H1 (cell line): Measurements from ENCODE around the gene SRMS. TPM values are rescaled to one million over a fixed set of nuclear protein-coding genes. Genes with fewer than 3 reads are reported as not detected.

Source experiments
- CTCF ChIA-PET: fragments of 300-600 bp; sonication (Branson Sonifier 250); formaldehyde crosslinking; loops from one replicate; lab custom pipeline; 2021; ENCODE audit not compliant: partially characterized antibody; lab: Charles Lee
- POLR2A ChIA-PET: fragments of 300-600 bp; sonication (Branson Sonifier 250); formaldehyde crosslinking; loops from one replicate; lab custom pipeline; 2021; ENCODE audit warnings: inconsistent platforms; ENCODE audit not compliant: partially characterized antibody; lab: Charles Lee
- DNase-seq, 2 experiments: peaks; one replicate each; pipeline versions ENCODE4 v3.0.0 to v3.0.0-alpha.2; 2010 to 2022; ENCODE audit warnings: low spot score in 2 of 2, low read depth in 1 of 2, mixed read lengths in 1 of 2
- FAIRE-seq: peaks from 2 replicates; lab custom pipeline; 2011; peaks lifted over from hg19 to GRCh38; lab: Jason Lieb, UNC
- H2AFZ ChIP-seq: 2 replicates; pipeline ENCODE4 v1.8.1; 2012; ENCODE audit warnings: low read length, inconsistent platforms
- H2AK5ac ChIP-seq: 2 replicates; pipeline ENCODE4 v1.6.1; 2013; ENCODE audit warnings: low read depth, low read length
- H2BK120ac ChIP-seq: replicated peaks from 2 replicates; pipeline ENCODE3; 2013; ENCODE audit warnings: low read depth, low read length, inconsistent platforms
- H2BK12ac ChIP-seq: 2 replicates; pipeline ENCODE4 v1.6.1; 2013; ENCODE audit warnings: low read depth, low read length
- H2BK15ac ChIP-seq: 2 replicates; pipeline ENCODE4 v1.6.1; 2013; ENCODE audit warnings: low read length
- H2BK20ac ChIP-seq: 2 replicates; pipeline ENCODE4 v1.6.1; 2013; ENCODE audit warnings: low read length
- H2BK5ac ChIP-seq: 2 replicates; pipeline ENCODE4 v1.6.1; 2013; ENCODE audit warnings: low read depth, low read length
- H3K14ac ChIP-seq: 2 replicates; pipeline ENCODE4 v1.6.1; 2013; ENCODE audit warnings: inconsistent platforms; ENCODE audit not compliant: insufficient read length
- H3K18ac ChIP-seq: 2 replicates; pipeline ENCODE4 v1.6.1; 2013; ENCODE audit warnings: low read length; ENCODE audit errors: extremely low read depth
- H3K23ac ChIP-seq: 2 replicates; pipeline ENCODE4 v1.6.1; 2013; ENCODE audit warnings: inconsistent platforms; ENCODE audit not compliant: insufficient read length
- H3K23me2 ChIP-seq: 2 replicates; pipeline ENCODE4 v1.6.1; 2013; ENCODE audit warnings: low read depth, low read length
- H3K27ac ChIP-seq: 2 replicates; pipeline ENCODE4 v1.6.1; 2011; ENCODE audit warnings: low read depth, low read length, inconsistent platforms
- H3K27me3 ChIP-seq, 4 experiments: replicated peaks in 1 of 4; 1 replicate in 1 of 4; 2 replicates in 3 of 4; pipeline versions ENCODE4 v1.6.1 to v1.8.1; 2011 to 2013; ENCODE audit warnings: low read length in 3 of 4, mild to moderate bottlenecking in 3 of 4, inconsistent platforms in 2 of 4, mixed read lengths in 2 of 4, moderate library complexity in 1 of 4; ENCODE audit not compliant: control insufficient read depth in 3 of 4, insufficient read depth in 3 of 4; ENCODE audit errors: extremely low read depth in 1 of 4
- H3K36me3 ChIP-seq, 4 experiments: 2 replicates each; pipeline versions ENCODE4 v1.6.1 to v1.8.1; 2011 to 2013; ENCODE audit warnings: mild to moderate bottlenecking in 4 of 4, low read length in 3 of 4, moderate library complexity in 2 of 4, control low read depth in 1 of 4, inconsistent platforms in 1 of 4; ENCODE audit not compliant: insufficient read depth in 4 of 4, control insufficient read depth in 2 of 4
- H3K4ac ChIP-seq: replicated peaks from 2 replicates; pipeline ENCODE3; 2013; ENCODE audit warnings: low read length, low read depth, mixed read lengths, inconsistent platforms; ENCODE audit not compliant: insufficient read length
- H3K4me1 ChIP-seq, 4 experiments: replicated peaks in 1 of 4; 1 replicate in 1 of 4; 2 replicates in 3 of 4; pipeline versions ENCODE4 v1.6.1 to v1.8.1; 2011 to 2013; ENCODE audit warnings: low read length in 3 of 4, inconsistent platforms in 2 of 4, mixed read lengths in 1 of 4; ENCODE audit not compliant: insufficient read depth in 4 of 4, control insufficient read depth in 3 of 4
- H3K4me2 ChIP-seq, 2 experiments: 2 replicates each; pipeline versions ENCODE4 v1.6.1 to v1.8.1; 2011 to 2013; ENCODE audit warnings: low read depth in 2 of 2, low read length in 2 of 2, control low read depth in 1 of 2, inconsistent platforms in 1 of 2, mild to moderate bottlenecking in 1 of 2; ENCODE audit not compliant: insufficient read depth in 1 of 2
- H3K4me3 ChIP-seq, 4 experiments: fragments of 200-600, 300-600 bp in 1 of 4; sonication (generic), shearing (Covaris generic), sonication (Bioruptor Twin) in 1 of 4; 2 replicates each; pipeline versions ENCODE4 v1.5.1 to v1.8.1; 2011 to 2016; ENCODE audit warnings: low read length in 4 of 4, low read depth in 3 of 4, control low read depth in 2 of 4, inconsistent platforms in 2 of 4, mild to moderate bottlenecking in 2 of 4, mixed read lengths in 1 of 4, moderate library complexity in 1 of 4; ENCODE audit not compliant: insufficient read depth in 2 of 4; ENCODE audit errors: extremely low read depth in 1 of 4
- H3K56ac ChIP-seq: replicated peaks from 2 replicates; pipeline ENCODE3; 2013; ENCODE audit warnings: low read depth, mild to moderate bottlenecking, mixed read lengths, low read length, inconsistent platforms; ENCODE audit not compliant: insufficient read length
- H3K79me1 ChIP-seq: 2 replicates; pipeline ENCODE4 v1.6.1; 2013; ENCODE audit warnings: low read depth, low read length, control low read depth
- H3K79me2 ChIP-seq, 2 experiments: 2 replicates each; pipeline versions ENCODE4 v1.6.1 to v1.8.1; 2012 to 2013; ENCODE audit warnings: low read length in 2 of 2, mild to moderate bottlenecking in 2 of 2, inconsistent platforms in 1 of 2; ENCODE audit not compliant: insufficient read depth in 2 of 2, control insufficient read depth in 1 of 2
- H3K9ac ChIP-seq, 4 experiments: replicated peaks in 1 of 4; 1 replicate in 1 of 4; 2 replicates in 3 of 4; pipeline versions ENCODE4 v1.6.1 to v1.8.1; 2011 to 2013; ENCODE audit warnings: low read depth in 3 of 4, low read length in 3 of 4, control low read depth in 2 of 4, mild to moderate bottlenecking in 2 of 4, moderate library complexity in 2 of 4, inconsistent platforms in 1 of 4; ENCODE audit errors: extremely low read depth in 1 of 4
- H3K9me3 ChIP-seq, 2 experiments: 2 replicates each; pipeline versions ENCODE4 v1.6.1 to v1.8.1; 2012 to 2013; ENCODE audit warnings: mild to moderate bottlenecking in 2 of 2, moderate library complexity in 2 of 2, control low read depth in 1 of 2, inconsistent platforms in 1 of 2, low read depth in 1 of 2, low read length in 1 of 2, mixed read lengths in 1 of 2; ENCODE audit not compliant: insufficient read depth in 2 of 2
- H4K20me1 ChIP-seq, 2 experiments: replicated peaks in 1 of 2; 2 replicates each; pipeline versions ENCODE3 to v1.8.1; 2011 to 2013; ENCODE audit warnings: inconsistent platforms in 2 of 2, low read length in 2 of 2, mild to moderate bottlenecking in 1 of 2; ENCODE audit not compliant: insufficient read depth in 2 of 2, control insufficient read depth in 1 of 2
- H4K5ac ChIP-seq: 2 replicates; pipeline ENCODE4 v1.6.1; 2013; ENCODE audit warnings: low read length, low read depth, mixed read lengths, inconsistent platforms; ENCODE audit not compliant: insufficient read length
- H4K8ac ChIP-seq: 2 replicates; pipeline ENCODE4 v1.8.0; 2013; ENCODE audit warnings: mild to moderate bottlenecking, moderate library complexity, low read length, inconsistent platforms; ENCODE audit not compliant: insufficient read depth; ENCODE audit errors: extremely low read depth
- H4K91ac ChIP-seq: replicated peaks from 2 replicates; pipeline ENCODE3; 2013; ENCODE audit warnings: low read length, mixed read lengths, inconsistent platforms; ENCODE audit not compliant: insufficient read length
- ASH2L ChIP-seq: fragments of 200-600, 300-600 bp; sonication (generic); IDR thresholded peaks from one replicate; pipeline ENCODE4 v1.7.1; 2017; ENCODE audit warnings: low read length
- BACH1 ChIP-seq: IDR thresholded peaks from 2 replicates; pipeline ENCODE4 v1.6.1; 2012; ENCODE audit warnings: low read length, improper control_type of control experiment
- CREB1 ChIP-seq: IDR thresholded peaks from 2 replicates; pipeline ENCODE4 v1.6.1; 2012; ENCODE audit warnings: inconsistent platforms
- CTBP2 ChIP-seq: IDR thresholded peaks from 2 replicates; pipeline ENCODE4 v1.7.0; 2011; ENCODE audit warnings: borderline replicate concordance, mild to moderate bottlenecking, moderate library complexity, mixed read lengths, low read length; ENCODE audit not compliant: insufficient read depth, insufficient read length
- GTF2F1 ChIP-seq: IDR thresholded peaks from 2 replicates; pipeline ENCODE4 v1.6.1; 2012; ENCODE audit warnings: low read depth, low read length, improper control_type of control experiment, borderline replicate concordance
- MAX ChIP-seq: IDR thresholded peaks from 2 replicates; pipeline ENCODE4 v1.6.1; 2012; ENCODE audit warnings: inconsistent platforms
- NRF1 ChIP-seq: IDR thresholded peaks from 2 replicates; pipeline ENCODE4 v1.6.1; 2011; ENCODE audit warnings: mild to moderate bottlenecking, low read depth, low read length, improper control_type of control experiment
- SIN3A ChIP-seq, 2 experiments: IDR thresholded peaks in 1 of 2; conservative IDR thresholded peaks in 1 of 2; 2 replicates each; pipeline ENCODE4 v1.6.1; 2011 to 2012; ENCODE audit warnings: low read length in 2 of 2, improper control_type of control experiment in 1 of 2, low read depth in 1 of 2, mild to moderate bottlenecking in 1 of 2
- SIRT6 ChIP-seq: IDR thresholded peaks from one replicate; pipeline ENCODE4 v1.7.1; 2012; ENCODE audit warnings: low read length, inconsistent platforms
- SP4 ChIP-seq: IDR thresholded peaks from 2 replicates; pipeline ENCODE4 v1.6.1; 2012; ENCODE audit warnings: low read length, inconsistent platforms
- TAF7 ChIP-seq: optimal IDR thresholded peaks from 2 replicates; pipeline ENCODE3; 2011; ENCODE audit warnings: low read depth, mild to moderate bottlenecking, inconsistent platforms, low read length, moderate library complexity, borderline replicate concordance
- TBP ChIP-seq: IDR thresholded peaks from 2 replicates; pipeline ENCODE4 v1.6.1; 2011; ENCODE audit warnings: low read depth, low read length, improper control_type of control experiment
- WGBS, 2 experiments: shearing (Covaris generic) in 1 of 2; methylation state at CpG; one replicate each; pipeline versions ENCODE4 v1.1.6 to v1.1.7; 2013 to 2015; ENCODE audit warnings: low lambda C conversion rate in 2 of 2, mixed read lengths in 2 of 2, inconsistent platforms in 1 of 2, low coverage in 1 of 2, missing lambda C conversion rate in 1 of 2; ENCODE audit not compliant: insufficient replicate concordance in 2 of 2, insufficient coverage in 1 of 2, insufficient read length in 1 of 2; ENCODE audit errors: extremely low coverage in 1 of 2, missing lambda C conversion rate in 1 of 2; 5-methylcytosine and 5-hydroxymethylcytosine counted together
- polyA plus RNA-seq, 7 experiments: library from polyadenylated mRNA; depleted of rRNA in 3 of 7; stranded (reverse) in 5 of 7; unstranded in 2 of 7; fragments of >200 nt in 5 of 7; fragments of 200-250 nt in 2 of 7; gene quantifications; 1 replicate in 5 of 7; 2 replicates in 1 of 7; 4 replicates in 1 of 7; pipeline versions ENCODE4 v1.2.1 to v1.2.3, GENCODE V29; 2011 to 2013; ENCODE audit warnings: missing spikeins in 2 of 7, mixed read lengths in 2 of 7
- total RNA-seq: library from RNA; stranded (reverse); fragmentation: NEBNext Ultra II Directional; extraction: Animal tissue kit (Norgen Biotek cat#: 25700); gene quantifications from 2 replicates; pipeline ENCODE4 v1.2.1, GENCODE V29; 2021
- TF ChIP-seq, protein P1 (sequence below), 3 experiments: IDR thresholded peaks; 1 replicate in 2 of 3; 2 replicates in 1 of 3; pipeline versions ENCODE4 v1.5.1 to v1.6.1; 2011; ENCODE audit warnings: low read length in 3 of 3, mild to moderate bottlenecking in 3 of 3, inconsistent platforms in 2 of 3, low read depth in 1 of 3, moderate library complexity in 1 of 3; ENCODE audit not compliant: insufficient read depth in 1 of 3; ENCODE audit errors: control extremely low read depth in 1 of 3

SRMS gene
- total and polyA plus RNA-seq, 2 of the 8 experiments (the other 6 are each of a cell fraction or from before 2014, with no cell fraction given) = 0.39 to 0.76 TPM

GRCh38 chr20:63513207-63513606 is 34.3 kb downstream of the SRMS start:
- ChIA-PET POLR2A (no interaction called here), CTCF (no interaction called here)
- 88% methylated on average over 3 of the region's 3 CpGs; no CpG with 5 or more reads in 1 of the 2 experiments for WGBS, 2 experiments
- TF ChIP-seq ASH2L (no peak), CREB1 (no peak), MAX (no peak), SP4 (no peak), NRF1 (no peak), TBP (no peak), CTBP2 (no peak), SIN3A (conservative IDR thresholded peaks at IDR 0.05 in 1 of 2, IDR thresholded peaks at IDR 0.05 in 1 of 2; ENCODE audit: low read depth in 1 of 2, low read length in 2 of 2) (no peak), GTF2F1 (no peak), BACH1 (no peak), TAF7 (no peak), SIRT6 (no peak)
- TF ChIP-seq, protein P1, sequence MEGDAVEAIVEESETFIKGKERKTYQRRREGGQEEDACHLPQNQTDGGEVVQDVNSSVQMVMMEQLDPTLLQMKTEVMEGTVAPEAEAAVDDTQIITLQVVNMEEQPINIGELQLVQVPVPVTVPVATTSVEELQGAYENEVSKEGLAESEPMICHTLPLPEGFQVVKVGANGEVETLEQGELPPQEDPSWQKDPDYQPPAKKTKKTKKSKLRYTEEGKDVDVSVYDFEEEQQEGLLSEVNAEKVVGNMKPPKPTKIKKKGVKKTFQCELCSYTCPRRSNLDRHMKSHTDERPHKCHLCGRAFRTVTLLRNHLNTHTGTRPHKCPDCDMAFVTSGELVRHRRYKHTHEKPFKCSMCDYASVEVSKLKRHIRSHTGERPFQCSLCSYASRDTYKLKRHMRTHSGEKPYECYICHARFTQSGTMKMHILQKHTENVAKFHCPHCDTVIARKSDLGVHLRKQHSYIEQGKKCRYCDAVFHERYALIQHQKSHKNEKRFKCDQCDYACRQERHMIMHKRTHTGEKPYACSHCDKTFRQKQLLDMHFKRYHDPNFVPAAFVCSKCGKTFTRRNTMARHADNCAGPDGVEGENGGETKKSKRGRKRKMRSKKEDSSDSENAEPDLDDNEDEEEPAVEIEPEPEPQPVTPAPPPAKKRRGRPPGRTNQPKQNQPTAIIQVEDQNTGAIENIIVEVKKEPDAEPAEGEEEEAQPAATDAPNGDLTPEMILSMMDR (IDR thresholded peaks at IDR 0.05; ENCODE audit: control extremely low read depth in 1 of 3, insufficient read depth in 1 of 3, low read depth in 1 of 3, low read length in 3 of 3) = no peak

More at GRCh38 chr20:63513207-63513606, 34.3 kb downstream of the SRMS start:
- Histone ChIP-seq H2BK12ac (no peak overlapping the region), H3K9me3 (no peaks in the 10 kb centered on the region), H3K14ac (no peak overlapping the region), H2BK120ac (no peak overlapping the region), H3K23me2 (no peaks in the 10 kb centered on the region), H2BK15ac (no peak overlapping the region), H3K27ac (no peak overlapping the region), H2AK5ac (no peak overlapping the region), H2AFZ (no peak overlapping the region), H4K91ac (no peak overlapping the region), H4K20me1 (peaks cover 0 to 5% of the 10 kb centered on the region in 2 experiments), H3K4me1 (no peaks in the 10 kb centered on the region), H3K18ac (no peak overlapping the region), H4K5ac (no peak overlapping the region), H3K56ac (no peak overlapping the region), H2BK5ac (no peak overlapping the region), H4K8ac (no peak overlapping the region), H3K4ac (no peak overlapping the region), H3K9ac (no peak overlapping the region), H2BK20ac (no peak overlapping the region), H3K36me3 (no peaks in the 10 kb centered on the region), H3K23ac (no peak overlapping the region), H3K4me2 (no peak overlapping the region), H3K27me3 (peaks cover 0 to 2% (median 0%) of the 10 kb centered on the region in 4 experiments; a peak in 1 of 7 replicates), H3K79me1 (no peaks in the 10 kb centered on the region), H3K79me2 (no peaks in the 10 kb centered on the region), H3K4me3 (no peak overlapping the region)
- no peak for DNase-seq
- no peak for FAIRE-seq
